ENCODE results near the gene DCLK1. TPM values are rescaled to one million over a fixed set of nuclear protein-coding genes. Genes with fewer than 3 reads are reported as not detected.

The DCLK1 gene
- total RNA-seq, 1 experiment from 2014 or later = 0.10 TPM

DNA sequence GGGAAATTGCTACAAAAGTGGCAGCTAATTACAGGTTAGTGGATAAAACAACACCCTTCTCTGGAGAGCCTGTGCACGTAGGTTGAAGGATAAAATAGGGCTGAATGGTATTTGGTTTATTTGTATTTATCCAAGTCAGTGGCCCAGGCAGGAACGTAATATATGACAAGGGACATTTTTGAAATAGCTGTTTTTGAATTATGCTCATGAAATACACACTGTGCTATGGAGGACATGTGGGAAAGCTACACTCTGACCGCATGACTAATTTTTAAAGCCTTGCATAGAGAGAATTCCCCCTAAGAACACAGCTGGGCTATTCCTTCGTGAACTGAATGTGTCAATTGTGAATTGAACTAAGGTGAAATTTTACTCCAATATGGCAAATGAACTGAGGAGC is 362.6 kb downstream of the DCLK1 start:
- Histone ChIP-seq H3K9me2 (ENCODE audit: insufficient read depth) (no peaks in the 10 kb centered on the region), H3K79me2 (ENCODE audit: insufficient read depth, low read length) (no peaks in the 10 kb centered on the region), H3K27ac (ENCODE audit: low read depth, low read length) (no peak overlapping the region), H3K9ac (ENCODE audit: low read length) (no peak overlapping the region), H2AFZ (ENCODE audit: low read depth, low read length, poor library complexity, severe bottlenecking) (no peak overlapping the region), H3K36me3 (ENCODE audit: control insufficient read depth in 1 of 2, insufficient read depth in 2 of 2, low read length in 2 of 2) (no peaks in the 10 kb centered on the region), H3K4me2 (ENCODE audit: low read length) (no peak overlapping the region), H3K4me1 (ENCODE audit: control insufficient read depth in 1 of 2, insufficient read depth in 2 of 2, low read length in 2 of 2) (no peaks in the 10 kb centered on the region), H3K9me3 (ENCODE audit: control insufficient read depth in 1 of 2, insufficient read depth in 1 of 2, low read depth in 1 of 2, low read length in 2 of 2) (no peaks in the 10 kb centered on the region), H3K27me3 (ENCODE audit: insufficient read depth, low read length) (peaks cover 30% of the 10 kb centered on the region; the same call in 1 of the 2 replicates), H4K20me1 (ENCODE audit: insufficient read depth) (no peaks in the 10 kb centered on the region), H3K4me3 (replicated peaks in 1 of 2; ENCODE audit: low read depth in 1 of 2, low read length in 2 of 2) (no peak overlapping the region)
- intact Hi-C loops (cut with micrococcal nuclease) = no loop called here
- BruUV-seq (replicated peaks) = no TSS peak
- RAD21 ChIA-PET (ENCODE audit: low non-redundant PET in 1 of 2, low total read pairs in 2 of 2, uncharacterized antibody in 2 of 2, unreplicated experiment in 2 of 2) = no interaction called here
- ATAC-seq = no peak
- CTCF ChIA-PET = interaction anchor here (0.7 kb wide), 1 partner anchor 21 kb away, joined by 3 read pairs; no protein-coding TSS in a partner anchor
- TF ChIP-seq POLR2A (IDR thresholded peaks at IDR 0.05; ENCODE audit: borderline replicate concordance, extremely low read depth, insufficient read depth, insufficient read length) = no peak
- no peak for TF ChIP-seq ELF1 (IDR thresholded peaks at IDR 0.05; ENCODE audit: borderline replicate concordance, low read depth)
- TF ChIP-seq ZNF274 (IDR thresholded peaks at IDR 0.05; ENCODE audit: low read depth, low read length) = no peak
- TF ChIP-seq, protein P1, sequence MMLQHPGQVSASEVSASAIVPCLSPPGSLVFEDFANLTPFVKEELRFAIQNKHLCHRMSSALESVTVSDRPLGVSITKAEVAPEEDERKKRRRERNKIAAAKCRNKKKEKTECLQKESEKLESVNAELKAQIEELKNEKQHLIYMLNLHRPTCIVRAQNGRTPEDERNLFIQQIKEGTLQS (IDR thresholded peaks at IDR 0.05) = no peak
- TF ChIP-seq TCF7L2 (IDR thresholded peaks at IDR 0.05; ENCODE audit: borderline replicate concordance, extremely low read depth, insufficient read depth, insufficient read length) = no peak
- TF ChIP-seq EZH2phosphoT487 (IDR thresholded peaks at IDR 0.05; ENCODE audit: borderline replicate concordance) = no peak
- TF ChIP-seq ZFX (IDR thresholded peaks at IDR 0.05) = no peak
- TF ChIP-seq RAD21 (IDR thresholded peaks at IDR 0.05; ENCODE audit: low read depth) = no peak
- TF ChIP-seq, protein P2, sequence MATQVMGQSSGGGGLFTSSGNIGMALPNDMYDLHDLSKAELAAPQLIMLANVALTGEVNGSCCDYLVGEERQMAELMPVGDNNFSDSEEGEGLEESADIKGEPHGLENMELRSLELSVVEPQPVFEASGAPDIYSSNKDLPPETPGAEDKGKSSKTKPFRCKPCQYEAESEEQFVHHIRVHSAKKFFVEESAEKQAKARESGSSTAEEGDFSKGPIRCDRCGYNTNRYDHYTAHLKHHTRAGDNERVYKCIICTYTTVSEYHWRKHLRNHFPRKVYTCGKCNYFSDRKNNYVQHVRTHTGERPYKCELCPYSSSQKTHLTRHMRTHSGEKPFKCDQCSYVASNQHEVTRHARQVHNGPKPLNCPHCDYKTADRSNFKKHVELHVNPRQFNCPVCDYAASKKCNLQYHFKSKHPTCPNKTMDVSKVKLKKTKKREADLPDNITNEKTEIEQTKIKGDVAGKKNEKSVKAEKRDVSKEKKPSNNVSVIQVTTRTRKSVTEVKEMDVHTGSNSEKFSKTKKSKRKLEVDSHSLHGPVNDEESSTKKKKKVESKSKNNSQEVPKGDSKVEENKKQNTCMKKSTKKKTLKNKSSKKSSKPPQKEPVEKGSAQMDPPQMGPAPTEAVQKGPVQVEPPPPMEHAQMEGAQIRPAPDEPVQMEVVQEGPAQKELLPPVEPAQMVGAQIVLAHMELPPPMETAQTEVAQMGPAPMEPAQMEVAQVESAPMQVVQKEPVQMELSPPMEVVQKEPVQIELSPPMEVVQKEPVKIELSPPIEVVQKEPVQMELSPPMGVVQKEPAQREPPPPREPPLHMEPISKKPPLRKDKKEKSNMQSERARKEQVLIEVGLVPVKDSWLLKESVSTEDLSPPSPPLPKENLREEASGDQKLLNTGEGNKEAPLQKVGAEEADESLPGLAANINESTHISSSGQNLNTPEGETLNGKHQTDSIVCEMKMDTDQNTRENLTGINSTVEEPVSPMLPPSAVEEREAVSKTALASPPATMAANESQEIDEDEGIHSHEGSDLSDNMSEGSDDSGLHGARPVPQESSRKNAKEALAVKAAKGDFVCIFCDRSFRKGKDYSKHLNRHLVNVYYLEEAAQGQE (IDR thresholded peaks at IDR 0.05; ENCODE audit: low read depth) = no peak
- no peak for TF ChIP-seq CBX3 (IDR thresholded peaks at IDR 0.05; ENCODE audit: low read depth)
- no peak for TF ChIP-seq SRF (IDR thresholded peaks at IDR 0.05; ENCODE audit: low read depth)
- TF ChIP-seq, protein P3, sequence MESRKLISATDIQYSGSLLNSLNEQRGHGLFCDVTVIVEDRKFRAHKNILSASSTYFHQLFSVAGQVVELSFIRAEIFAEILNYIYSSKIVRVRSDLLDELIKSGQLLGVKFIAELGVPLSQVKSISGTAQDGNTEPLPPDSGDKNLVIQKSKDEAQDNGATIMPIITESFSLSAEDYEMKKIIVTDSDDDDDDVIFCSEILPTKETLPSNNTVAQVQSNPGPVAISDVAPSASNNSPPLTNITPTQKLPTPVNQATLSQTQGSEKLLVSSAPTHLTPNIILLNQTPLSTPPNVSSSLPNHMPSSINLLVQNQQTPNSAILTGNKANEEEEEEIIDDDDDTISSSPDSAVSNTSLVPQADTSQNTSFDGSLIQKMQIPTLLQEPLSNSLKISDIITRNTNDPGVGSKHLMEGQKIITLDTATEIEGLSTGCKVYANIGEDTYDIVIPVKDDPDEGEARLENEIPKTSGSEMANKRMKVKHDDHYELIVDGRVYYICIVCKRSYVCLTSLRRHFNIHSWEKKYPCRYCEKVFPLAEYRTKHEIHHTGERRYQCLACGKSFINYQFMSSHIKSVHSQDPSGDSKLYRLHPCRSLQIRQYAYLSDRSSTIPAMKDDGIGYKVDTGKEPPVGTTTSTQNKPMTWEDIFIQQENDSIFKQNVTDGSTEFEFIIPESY (IDR thresholded peaks at IDR 0.05; ENCODE audit: extremely low read depth, insufficient replicate concordance, low read length) = no peak
- TF ChIP-seq YY1 (IDR thresholded peaks at IDR 0.05; ENCODE audit: extremely low read depth, insufficient replicate concordance, low read depth, low read length) = no peak
- no peak for TF ChIP-seq POLR2AphosphoS5 (IDR thresholded peaks at IDR 0.05; ENCODE audit: low read depth, low read length)
- TF ChIP-seq EGR1 (IDR thresholded peaks at IDR 0.05; ENCODE audit: low read depth) = no peak
- TF ChIP-seq SP1 (IDR thresholded peaks at IDR 0.05; ENCODE audit: low read depth) = no peak
- TF ChIP-seq EZH2 (IDR thresholded peaks at IDR 0.05) = no peak
- TF ChIP-seq, protein P4, sequence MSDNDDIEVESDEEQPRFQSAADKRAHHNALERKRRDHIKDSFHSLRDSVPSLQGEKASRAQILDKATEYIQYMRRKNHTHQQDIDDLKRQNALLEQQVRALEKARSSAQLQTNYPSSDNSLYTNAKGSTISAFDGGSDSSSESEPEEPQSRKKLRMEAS (IDR thresholded peaks at IDR 0.05) = no peak
- no peak for TF ChIP-seq CEBPB (IDR thresholded peaks at IDR 0.05; ENCODE audit: low read depth)
- DNase-seq (ENCODE audit: low read depth, low spot score) = no peak
- POLR2A ChIA-PET = no interaction called here
